ENCODE results near the gene PDLIM7. TPM values are rescaled to one million over a fixed set of nuclear protein-coding genes. Genes with fewer than 3 reads are reported as not detected.

Gene PDLIM7
- total RNA-seq, 1 donor from 2014 or later = 187 TPM

DNA sequence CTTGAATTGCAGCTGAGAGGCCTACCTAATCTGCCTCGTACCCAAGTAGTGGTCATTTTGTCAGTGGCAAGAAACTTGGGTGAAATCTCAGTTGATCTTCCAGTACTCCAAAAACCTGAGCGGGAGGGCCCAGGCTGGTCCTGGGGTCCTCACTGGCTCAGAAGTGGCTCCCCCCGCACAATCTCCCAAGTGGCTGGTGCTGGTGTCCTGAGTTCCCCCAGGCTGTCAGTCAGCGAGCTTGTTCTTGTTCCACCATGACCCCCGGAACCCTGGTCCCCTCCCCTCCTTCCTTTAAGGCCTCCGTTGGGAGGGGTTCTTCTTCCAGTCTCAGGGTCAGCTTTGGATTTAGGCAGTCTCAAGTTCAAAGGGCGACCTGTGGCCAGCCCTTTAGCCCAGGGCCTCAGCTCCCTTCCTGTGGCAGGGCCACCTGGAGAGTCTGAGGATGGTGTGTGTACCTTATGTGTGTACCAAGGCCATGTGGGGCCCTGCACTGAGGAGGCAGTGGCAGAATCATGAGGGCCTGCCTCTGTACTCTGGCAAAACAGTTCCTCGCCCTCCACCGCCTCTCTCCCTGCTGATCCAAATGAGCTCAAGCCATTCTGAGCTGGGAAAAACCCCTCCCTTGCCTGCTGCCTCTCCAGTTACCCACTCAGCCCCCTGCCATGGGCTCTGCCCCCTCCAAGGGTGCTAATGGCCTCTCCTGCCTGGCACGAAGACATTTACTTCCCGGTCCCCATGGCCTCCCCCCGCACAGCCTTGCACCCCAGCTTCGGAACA, 19.5 kb downstream of the PDLIM7 start:
- TF ChIP-seq, protein P1, sequence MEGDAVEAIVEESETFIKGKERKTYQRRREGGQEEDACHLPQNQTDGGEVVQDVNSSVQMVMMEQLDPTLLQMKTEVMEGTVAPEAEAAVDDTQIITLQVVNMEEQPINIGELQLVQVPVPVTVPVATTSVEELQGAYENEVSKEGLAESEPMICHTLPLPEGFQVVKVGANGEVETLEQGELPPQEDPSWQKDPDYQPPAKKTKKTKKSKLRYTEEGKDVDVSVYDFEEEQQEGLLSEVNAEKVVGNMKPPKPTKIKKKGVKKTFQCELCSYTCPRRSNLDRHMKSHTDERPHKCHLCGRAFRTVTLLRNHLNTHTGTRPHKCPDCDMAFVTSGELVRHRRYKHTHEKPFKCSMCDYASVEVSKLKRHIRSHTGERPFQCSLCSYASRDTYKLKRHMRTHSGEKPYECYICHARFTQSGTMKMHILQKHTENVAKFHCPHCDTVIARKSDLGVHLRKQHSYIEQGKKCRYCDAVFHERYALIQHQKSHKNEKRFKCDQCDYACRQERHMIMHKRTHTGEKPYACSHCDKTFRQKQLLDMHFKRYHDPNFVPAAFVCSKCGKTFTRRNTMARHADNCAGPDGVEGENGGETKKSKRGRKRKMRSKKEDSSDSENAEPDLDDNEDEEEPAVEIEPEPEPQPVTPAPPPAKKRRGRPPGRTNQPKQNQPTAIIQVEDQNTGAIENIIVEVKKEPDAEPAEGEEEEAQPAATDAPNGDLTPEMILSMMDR (conservative IDR thresholded peaks at IDR 0.05) = no peak
- DNase-seq (ENCODE audit: extremely low spot score, unreplicated experiment) = no peak
- no peaks in the 10 kb centered on the region for H3K36me3 Mint-ChIP-seq
- H3K4me3 Mint-ChIP-seq = no peak overlapping the region
- H3K27ac Mint-ChIP-seq = peak overlapping the region; percentile 26
- peaks cover 27% of the 10 kb centered on the region for H3K4me1 Mint-ChIP-seq (ENCODE audit: unreplicated experiment)
- no peaks in the 10 kb centered on the region for H3K9me3 Mint-ChIP-seq
- H3K27me3 Mint-ChIP-seq = no peaks in the 10 kb centered on the region

DNA sequence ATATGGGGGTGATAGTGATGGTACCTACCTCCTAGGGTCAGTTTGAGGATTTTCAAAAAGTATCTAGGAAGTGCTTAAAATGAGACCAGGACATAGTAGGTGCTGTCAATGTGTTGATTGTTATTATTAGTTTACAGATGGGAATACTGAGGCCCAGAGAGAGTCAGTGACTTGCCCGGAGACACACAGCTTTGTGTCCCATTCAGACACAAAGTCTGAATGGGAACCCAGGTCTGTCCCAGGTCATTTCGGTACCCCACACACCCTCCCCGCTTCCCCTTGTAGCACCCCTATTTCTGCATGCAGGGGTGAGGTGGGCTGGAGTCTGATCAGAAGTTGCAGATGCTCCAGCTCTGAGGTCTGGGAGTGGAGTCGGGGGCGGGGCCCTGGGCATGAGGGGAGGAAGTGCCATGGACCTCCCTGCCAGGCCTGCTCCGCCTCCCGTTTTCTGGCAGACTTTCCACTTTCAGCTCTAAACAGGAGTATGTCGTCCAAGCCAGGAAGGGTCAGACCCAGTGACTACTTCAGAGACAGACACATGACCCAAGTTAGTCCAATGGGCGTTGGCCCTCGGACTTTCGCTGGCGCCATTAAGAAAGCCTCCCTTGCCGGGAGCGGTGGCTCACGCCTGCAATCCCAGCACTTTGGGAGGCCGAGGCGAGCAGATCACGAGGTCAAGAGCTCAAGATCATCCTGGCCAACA, 20.7 kb downstream of the PDLIM7 start:
- Mint-ChIP-seq H3K9me3 (no peaks in the 10 kb centered on the region), H3K27me3 (no peaks in the 10 kb centered on the region), H3K36me3 (no peaks in the 10 kb centered on the region), H3K27ac (peak overlapping the region; percentile 40), H3K4me1 (ENCODE audit: unreplicated experiment) (peaks cover 27% of the 10 kb centered on the region), H3K4me3 (no peak overlapping the region)
- TF ChIP-seq, protein P1 (conservative IDR thresholded peaks at IDR 0.05) = no peak
- no peak for DNase-seq (ENCODE audit: extremely low spot score, unreplicated experiment)

DNA sequence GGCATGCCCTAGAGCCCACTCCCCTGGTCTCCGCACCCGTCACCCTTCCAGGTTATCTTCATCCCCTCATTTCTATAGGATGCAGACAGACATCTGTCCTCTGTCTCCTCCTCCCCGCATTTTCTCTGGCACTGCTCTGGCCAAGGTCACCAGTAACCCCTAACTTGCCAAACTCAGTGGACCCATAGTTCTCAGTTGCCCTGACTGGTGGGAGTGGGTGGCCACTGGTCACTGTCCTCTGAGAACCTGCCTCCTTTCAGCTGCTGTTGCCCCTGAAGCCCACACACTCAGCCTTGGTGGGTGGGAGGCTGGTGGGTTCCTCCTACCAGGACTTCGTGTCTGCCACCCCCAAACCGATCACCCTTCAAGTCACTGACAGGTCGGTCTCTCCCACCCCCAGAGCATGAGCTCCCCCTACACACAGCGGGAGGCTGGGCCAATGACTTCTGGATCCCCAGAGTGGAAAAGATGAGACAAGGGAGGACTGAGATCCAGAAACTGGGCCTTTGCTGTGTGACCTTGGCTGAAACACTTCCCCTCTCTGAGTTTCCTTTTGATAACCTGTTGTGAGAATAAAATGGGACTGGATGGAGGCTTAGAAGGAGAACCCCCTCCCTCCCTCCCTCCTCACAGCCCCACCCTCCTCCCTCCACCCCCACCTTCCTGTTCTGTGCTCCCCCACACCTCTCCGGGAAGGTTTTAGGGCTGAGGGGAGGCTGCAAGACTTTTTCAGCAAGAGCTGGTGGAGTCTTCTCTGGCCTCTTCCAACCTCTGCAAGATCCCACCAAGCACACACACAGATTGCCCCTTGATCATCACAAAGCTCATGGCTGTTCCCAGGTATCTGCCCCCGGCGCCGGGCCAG, 21.6 kb downstream of the PDLIM7 start:
- no peaks in the 10 kb centered on the region for H3K36me3 Mint-ChIP-seq
- peak overlapping the region; percentile 79 for H3K4me3 Mint-ChIP-seq

DNA sequence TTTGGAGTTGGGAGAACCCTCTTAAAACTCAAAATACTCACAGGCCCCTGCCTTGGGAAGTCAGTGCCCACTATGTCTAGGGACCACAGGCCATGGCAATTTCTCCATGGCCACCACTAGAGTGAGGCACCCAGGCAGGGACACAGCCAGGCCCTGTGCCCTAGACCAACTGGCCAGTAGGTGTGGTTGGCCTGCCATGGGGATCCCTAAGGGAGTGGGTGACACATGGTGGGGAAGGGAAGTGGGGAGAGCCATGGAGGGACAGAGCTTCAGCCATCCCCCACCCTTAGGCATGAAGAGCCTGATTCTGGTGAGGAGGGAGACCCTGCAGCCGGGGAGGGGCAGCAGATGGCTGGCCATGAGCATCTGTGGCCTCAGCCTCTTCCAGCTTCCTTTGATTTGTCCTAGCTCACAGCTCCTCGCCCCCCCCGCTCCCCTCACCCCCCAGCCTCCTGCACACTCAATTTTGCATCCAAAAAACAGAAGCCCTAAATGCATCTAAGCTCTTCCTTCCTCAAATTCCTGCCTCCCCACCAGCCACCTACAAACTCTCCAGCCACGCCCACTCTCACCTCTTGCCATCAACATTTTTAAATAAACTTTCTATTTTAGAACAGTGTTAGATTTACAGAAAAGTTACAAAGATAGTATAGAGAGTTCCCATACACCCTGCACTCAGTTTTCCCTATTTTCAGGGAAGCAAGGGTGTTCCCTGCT, 22.4 kb downstream of the PDLIM7 start:
- no peaks in the 10 kb centered on the region for H3K27me3 Mint-ChIP-seq
- peaks cover 32% of the 10 kb centered on the region for H3K4me1 Mint-ChIP-seq (ENCODE audit: unreplicated experiment)
- no peaks in the 10 kb centered on the region for H3K36me3 Mint-ChIP-seq
- H3K4me3 Mint-ChIP-seq = peak overlapping the region; percentile 87
- no peaks in the 10 kb centered on the region for H3K9me3 Mint-ChIP-seq
- peak overlapping the region; percentile 91 for H3K27ac Mint-ChIP-seq
- DNase-seq (ENCODE audit: extremely low spot score, unreplicated experiment) = no peak
- TF ChIP-seq, protein P1 (conservative IDR thresholded peaks at IDR 0.05) = no peak

More for the DNA sequence above, 21.6 kb downstream of the PDLIM7 start:
- peaks cover 27% of the 10 kb centered on the region for H3K4me1 Mint-ChIP-seq (ENCODE audit: unreplicated experiment)
- TF ChIP-seq, protein P1 (conservative IDR thresholded peaks at IDR 0.05) = no peak
- DNase-seq (ENCODE audit: extremely low spot score, unreplicated experiment) = no peak
- H3K9me3 Mint-ChIP-seq = no peaks in the 10 kb centered on the region
- H3K27ac Mint-ChIP-seq = peak overlapping the region; percentile 77
- H3K27me3 Mint-ChIP-seq = no peaks in the 10 kb centered on the region

DNA sequence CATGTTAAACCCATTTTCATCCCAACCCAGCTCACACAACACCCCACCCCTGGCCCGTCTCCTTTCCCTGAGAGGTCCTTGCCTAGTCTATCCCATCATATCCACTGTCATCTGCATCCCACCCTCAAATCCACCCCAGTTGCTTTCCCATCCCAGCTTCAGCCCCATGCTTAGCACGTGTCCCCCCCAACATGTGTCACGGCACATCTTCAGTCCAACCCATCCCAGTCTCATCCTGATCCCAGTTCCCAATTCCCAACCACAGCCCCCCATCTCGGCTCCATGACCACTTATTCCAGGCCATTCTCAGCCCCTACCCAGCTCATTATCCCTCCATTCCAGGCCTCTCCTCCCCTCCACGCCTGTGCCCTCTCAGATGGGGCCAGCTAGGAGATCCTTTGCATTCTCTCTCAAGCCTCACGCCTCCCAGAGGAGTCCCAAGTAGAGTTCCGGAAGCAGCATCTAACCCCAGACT, 23.4 kb downstream of the PDLIM7 start:
- DNase-seq (ENCODE audit: extremely low spot score, unreplicated experiment) = no peak
- Mint-ChIP-seq H3K9me3 (no peaks in the 10 kb centered on the region), H3K27me3 (no peaks in the 10 kb centered on the region), H3K4me3 (peak overlapping the region; percentile 87), H3K27ac (peak overlapping the region; percentile 91), H3K36me3 (no peaks in the 10 kb centered on the region), H3K4me1 (ENCODE audit: unreplicated experiment) (peaks cover 26% of the 10 kb centered on the region)
- TF ChIP-seq, protein P1 (conservative IDR thresholded peaks at IDR 0.05) = no peak
